GM21526 (cell line): Measurements from ENCODE around the gene GPX4.

Source experiments
- ATAC-seq: cut with Tn5 transposase; IDR thresholded peaks from one replicate; pipeline ENCODE4 v1.9.1; 2021; ENCODE audit warnings: moderate library complexity; ENCODE audit not compliant: unreplicated experiment, low FRiP score

GPX4 gene

DNA sequence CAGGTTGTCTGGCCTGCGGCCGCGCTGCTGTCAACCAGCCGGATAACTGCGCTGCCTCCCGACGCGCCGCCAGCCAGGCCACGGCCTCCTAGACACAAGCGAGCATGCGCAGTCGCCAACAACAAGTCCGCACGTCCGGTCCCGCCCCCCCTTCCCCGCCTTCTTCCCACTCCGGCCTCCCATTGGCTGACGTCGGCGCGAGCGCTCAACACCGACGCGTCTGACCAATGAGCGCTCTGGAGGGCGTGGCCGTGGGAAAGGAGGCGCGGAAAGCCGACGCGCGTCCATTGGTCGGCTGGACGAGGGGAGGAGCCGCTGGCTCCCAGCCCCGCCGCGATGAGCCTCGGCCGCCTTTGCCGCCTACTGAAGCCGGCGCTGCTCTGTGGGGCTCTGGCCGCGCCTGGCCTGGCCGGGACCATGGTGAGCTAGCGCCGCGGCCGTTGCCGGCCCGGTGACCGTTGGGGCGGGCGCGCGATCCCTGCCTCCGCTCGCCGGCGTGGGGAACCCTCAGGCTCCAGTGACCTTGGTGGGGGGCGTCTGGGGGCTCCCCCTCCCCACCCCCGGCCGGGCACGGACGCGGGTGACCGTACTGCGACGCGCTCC, at the start of gene GPX4:
Gene GPX4 (plus strand): TSS at position 287 of the 603 bp plus-strand sequence. CDS start 50 bp downstream, at position 337.
- peak; percentile 65 for ATAC-seq

DNA sequence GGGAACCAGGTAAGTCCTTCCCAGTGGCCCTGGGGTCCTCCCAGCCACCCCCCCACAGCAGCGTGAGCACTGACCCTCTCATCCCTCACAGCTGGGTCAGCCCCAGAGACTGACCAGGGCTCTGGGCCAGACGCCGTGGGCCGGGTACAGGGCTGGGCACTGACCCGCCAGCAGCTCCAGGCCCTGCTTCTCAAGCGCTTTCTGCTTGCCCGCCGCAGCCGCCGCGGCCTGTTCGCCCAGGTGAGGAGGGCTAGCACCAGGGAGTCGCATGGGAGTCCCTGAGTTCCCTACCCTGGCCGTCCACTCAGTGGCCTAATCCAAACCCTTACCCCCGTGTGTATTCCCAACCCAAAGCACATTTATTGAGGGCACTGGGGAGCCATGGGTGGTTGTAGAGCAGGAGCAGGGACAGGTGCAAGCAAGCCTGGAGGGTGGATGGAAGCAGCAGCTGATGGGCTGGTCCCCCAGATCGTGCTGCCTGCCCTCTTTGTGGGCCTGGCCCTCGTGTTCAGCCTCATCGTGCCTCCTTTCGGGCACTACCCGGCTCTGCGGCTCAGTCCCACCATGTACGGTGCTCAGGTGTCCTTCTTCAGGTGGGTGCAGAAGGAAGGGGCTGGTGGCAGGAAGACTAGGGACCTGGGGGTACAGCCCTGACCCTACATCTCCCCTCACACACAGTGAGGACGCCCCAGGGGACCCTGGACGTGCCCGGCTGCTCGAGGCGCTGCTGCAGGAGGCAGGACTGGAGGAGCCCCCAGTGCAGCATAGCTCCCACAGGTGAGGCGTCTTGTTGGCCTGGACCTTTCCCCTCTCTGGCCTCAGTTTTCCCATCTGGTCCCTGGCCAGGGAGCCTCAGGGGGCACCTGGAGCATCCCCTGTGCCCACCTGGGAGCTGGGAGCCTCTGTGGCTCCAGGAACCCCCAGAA, 49.4 kb upstream of the GPX4 start:
- no peak for ATAC-seq

DNA sequence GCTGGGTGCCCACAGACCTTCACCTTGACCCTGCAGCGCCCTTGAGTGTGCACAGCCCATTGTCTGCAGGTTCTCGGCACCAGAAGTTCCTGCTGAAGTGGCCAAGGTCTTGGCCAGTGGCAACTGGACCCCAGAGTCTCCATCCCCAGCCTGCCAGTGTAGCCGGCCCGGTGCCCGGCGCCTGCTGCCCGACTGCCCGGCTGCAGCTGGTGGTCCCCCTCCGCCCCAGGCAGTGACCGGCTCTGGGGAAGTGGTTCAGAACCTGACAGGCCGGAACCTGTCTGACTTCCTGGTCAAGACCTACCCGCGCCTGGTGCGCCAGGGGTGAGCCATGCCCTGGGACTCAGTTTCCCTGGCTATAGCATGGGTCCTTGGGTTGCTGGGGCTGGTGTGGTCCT, 48.8 kb upstream of the GPX4 start:
- no peak for ATAC-seq

DNA sequence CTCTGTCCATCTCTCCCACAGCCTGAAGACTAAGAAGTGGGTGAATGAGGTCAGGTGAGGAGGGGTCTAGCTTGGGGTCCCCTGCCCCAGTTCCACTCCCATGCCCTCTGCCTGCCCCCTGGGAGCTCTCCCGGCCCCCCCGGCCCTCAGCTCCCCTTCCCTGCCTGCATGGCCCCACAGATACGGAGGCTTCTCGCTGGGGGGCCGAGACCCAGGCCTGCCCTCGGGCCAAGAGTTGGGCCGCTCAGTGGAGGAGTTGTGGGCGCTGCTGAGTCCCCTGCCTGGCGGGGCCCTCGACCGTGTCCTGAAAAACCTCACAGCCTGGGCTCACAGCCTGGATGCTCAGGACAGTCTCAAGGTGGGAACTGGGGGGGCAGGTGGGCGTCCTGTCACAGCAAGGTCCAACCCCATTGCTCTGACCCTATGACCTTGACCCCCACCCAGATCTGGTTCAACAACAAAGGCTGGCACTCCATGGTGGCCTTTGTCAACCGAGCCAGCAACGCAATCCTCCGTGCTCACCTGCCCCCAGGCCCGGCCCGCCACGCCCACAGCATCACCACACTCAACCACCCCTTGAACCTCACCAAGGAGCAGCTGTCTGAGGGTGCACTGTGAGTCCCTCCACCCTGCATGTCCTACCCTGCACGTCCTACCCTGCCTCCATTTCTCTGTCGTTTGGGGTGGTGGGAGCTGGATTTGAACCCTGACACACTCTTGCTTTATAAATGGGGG, 47.7 kb upstream of the GPX4 start:
- ATAC-seq = no peak

- ATAC-seq = no peak
Measured at GRCh38 chr19:1057176-1057855, 46.5 kb upstream of the GPX4 start.

DNA sequence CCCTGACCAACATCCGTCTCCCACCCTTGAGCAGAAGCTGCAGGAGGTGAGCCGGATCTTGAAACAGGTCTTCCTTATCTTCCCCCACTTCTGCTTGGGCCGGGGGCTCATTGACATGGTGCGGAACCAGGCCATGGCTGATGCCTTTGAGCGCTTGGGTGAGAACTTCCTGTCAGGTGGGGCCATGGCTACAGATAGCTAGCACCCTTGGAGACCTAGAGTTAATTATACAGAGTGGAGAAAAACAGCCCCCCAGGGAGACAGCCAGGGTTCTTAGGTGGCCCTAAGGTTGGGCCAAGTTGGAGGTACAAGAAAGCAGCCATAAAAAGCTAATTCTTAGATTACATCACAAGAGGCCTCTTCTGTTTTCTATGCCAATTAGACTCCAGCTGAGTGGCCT, 45.7 kb upstream of the GPX4 start:
- ATAC-seq = no peak

DNA sequence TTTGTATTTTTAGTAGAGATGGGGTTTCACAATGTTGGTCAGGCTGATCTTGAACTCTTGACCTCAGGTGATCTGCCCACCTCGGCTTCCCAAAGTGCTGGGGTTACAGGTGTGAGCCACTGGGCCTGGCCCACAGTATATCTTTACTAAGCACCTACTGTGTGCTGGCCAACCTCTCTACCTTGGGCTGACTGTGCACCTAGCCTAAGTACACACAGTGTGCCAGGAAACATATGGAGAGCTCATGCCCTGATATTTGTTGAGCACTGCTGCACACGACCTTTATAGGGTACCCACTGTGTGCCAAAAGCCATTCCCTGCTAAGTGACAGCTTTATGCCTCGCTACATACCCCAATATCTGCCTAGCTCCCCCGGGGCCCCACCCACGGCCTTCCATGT, 43.1 kb upstream of the GPX4 start:
- ATAC-seq = no peak

- no peak for ATAC-seq
Measured at GRCh38 chr19:1061987-1062386, 41.8 kb upstream of the GPX4 start.

DNA sequence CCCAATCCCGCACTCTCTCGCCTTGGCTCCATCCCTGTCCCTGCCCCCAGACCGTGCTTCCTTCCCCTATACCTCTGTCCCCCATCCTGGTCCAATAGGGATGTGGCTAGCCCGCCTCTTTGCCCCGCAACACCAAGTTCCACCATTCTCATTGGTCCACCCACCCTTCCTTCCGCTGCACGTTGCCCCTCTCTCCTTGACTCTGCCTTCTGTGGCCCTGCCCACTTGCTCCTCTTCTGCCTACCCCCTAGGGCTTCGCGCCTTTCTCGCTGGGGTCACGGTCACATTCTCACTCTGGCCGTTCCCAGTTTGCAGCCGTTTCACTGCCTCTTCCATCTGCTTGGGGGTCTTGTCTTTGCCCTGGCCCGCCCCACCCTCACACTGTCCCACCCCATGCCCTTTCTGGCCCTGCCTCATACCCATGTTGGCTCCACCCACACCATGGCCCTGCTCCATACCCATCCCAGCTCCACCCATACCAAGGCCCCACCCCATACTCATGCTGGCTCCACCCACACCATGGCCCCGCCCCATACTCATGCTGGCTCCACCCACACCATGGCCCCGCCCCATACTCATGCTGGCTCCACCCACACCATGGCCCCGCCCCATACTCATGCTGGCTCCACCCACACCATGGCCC, 41.3 kb upstream of the GPX4 start:
- no peak for ATAC-seq

DNA sequence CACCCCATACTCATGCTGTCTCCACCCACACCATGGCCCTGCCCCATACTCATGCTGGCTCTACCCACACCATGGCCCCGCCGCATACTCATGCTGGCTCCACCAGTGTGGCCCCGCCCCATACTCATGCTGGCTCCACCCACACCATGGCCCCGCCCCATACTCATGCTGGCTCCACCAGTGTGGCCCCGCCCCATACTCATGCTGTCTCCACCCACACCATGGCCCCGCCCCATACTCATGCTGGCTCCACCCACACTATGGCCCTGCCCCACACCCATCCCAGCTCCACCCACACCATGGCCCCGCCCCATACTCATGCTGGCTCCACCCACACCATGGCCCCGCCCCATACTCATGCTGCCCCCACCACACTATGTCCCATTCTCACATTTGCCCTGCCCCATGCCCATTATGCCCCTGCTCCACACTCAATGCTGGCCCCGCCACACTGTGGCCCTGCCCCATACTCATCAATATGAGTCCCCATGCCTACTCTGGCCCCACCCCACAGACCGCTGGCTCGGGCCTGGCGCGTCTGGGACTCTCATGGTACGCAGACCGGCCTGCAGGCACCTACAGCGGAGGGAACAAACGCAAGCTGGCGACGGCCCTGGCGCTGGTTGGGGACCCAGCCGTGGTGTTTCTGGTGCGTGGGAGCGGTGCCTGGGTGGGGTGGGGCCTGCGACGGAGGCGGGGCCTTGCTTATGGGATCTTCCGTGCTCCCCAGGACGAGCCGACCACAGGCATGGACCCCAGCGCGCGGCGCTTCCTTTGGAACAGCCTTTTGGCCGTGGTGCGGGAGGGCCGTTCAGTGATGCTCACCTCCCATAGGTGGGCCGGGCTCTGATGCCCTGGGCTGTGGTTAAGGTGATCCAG, 40.5 kb upstream of the GPX4 start:
- ATAC-seq = no peak

DNA sequence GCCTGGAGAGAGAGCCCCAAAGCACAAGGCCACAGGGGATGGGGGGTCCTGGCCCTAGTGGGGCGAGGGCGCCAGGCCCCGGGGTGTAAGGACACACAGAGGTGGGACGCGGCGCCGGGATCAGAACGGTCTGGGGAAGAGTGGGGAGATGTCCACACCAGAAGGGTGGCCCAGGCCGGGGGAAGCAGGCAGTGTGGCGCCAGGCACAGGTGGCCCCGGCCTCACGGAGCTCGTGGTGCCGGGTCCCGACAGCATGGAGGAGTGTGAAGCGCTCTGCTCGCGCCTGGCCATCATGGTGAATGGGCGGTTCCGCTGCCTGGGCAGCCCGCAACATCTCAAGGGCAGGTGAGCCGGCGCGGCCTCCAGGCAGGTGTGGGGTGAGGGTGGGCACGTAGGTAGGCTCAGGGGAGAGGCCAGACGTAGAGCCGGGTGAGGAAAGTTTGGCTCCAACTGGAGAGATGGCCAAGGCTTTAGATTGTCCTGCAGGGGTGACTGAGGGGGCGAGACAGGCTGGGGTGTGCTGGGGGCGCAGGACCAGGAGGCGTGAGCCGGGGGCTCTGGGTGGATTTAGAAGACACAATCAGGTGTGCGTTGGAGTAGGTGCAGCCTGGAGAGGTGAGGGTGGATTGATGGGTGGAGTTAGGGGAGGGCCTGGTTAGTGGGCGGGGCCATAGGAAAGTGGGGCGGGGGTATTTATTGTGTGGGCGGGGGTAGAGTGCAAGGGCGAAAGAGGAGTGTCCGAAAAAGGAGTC, 39.7 kb upstream of the GPX4 start:
- ATAC-seq = no peak

DNA sequence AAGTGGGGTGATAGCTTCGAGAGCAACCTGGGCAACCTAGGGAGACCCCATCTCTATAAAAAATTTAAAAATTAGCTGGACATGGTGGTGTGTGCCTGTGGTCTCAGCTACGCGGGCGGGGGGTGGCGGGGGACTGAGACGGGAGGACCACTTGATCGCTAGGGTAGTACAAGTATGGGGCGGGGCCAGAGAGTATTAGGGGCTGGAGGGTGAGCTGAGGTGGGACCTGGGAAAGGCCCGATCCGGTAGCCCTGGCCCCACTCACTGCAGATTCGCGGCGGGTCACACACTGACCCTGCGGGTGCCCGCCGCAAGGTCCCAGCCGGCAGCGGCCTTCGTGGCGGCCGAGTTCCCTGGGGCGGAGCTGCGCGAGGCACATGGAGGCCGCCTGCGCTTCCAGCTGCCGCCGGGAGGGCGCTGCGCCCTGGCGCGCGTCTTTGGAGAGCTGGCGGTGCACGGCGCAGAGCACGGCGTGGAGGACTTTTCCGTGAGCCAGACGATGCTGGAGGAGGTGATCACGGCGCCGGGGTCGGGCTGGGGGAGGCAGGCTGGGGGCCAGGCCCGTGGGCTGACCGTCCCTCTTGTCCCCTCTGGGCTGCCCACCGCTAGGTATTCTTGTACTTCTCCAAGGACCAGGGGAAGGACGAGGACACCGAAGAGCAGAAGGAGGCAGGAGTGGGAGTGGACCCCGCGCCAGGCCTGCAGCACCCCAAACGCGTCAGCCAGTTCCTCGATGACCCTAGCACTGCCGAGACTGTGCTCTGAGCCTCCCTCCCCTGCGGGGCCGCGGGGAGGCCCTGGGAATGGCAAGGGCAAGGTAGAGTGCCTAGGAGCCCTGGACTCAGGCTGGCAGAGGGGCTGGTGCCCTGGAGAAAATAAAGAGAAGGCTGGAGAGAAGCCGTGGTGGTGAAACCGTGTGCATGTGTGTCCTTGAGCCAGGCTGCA, 38.9 kb upstream of the GPX4 start:
- ATAC-seq = no peak

DNA sequence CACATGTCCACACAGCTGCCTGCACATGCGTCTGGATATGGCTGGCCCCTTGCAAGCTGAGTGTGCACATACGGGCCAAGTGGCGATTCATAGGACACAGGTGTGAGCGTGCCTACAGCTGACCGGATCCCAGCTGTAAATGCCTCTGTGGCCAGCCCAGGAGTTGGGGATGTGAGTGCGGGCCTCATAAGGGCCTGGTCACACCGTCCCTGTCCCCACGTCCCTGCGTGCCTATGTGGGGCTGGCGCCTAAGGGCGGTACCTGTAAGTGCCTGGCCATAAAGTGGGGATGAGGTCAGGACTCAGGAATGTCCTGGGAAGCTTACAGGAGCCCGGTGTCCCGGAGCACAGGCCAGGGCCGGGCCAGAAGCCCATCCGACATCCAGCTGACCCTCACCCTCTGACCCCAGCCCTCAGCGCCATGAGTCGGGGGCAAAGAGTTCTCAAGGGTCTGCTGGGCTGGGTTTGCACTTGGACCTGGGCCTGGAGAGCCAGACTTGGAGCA, 38.1 kb upstream of the GPX4 start:
- no peak for ATAC-seq

DNA sequence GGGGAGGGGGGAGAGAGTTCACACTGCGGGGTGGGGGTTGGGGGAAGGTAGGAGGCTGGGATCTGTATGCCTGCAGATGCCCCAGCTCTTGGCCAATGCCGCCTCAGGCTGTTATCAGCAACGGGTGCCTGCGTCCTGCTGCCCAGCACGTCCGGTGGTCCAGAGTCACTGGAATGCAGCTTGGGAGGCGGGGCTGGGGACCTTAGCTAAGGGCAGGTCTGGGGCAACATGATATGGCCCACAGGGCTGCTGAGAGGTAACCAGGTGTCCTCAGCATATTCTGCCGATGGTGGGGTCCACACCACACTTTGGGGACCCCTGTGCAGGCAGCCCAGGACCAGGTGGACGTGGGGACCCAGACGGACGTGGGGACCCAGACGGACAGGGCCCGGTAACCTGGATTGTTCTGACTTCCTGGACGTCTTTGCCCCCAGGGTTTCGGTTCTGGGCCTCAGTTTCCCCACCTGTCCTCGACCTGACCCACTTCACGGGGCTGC, 37.5 kb upstream of the GPX4 start:
- ATAC-seq = no peak

DNA sequence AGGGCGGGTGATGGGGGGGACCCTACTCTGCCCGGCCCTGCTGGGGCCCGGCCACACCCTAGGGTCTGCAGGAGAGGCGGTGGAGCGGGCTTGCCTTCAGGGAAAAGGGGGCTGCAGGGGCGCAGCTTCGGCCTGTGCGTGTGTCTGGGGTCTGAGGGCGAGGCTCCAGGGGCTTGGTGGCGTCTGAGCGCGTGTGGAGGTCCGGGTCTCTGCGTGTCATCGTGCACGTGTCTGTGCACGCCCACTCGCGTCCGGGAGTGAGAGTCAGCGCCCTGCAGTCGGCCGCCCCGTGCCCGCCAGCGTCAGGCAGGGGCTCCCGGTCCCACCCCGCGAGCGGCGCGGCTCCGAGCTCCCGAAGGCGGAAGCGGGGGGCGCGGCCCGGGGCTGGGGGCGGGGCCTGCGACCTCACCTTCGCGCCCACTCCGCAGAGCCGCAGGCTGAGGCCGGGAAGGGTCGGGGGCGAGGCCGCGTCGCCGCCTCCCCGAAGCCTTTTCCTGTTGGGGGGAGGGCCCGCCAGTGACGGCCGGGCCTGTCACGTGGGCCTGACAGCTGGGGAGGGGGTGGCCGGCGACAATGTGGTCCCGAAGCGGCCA, 37.0 kb upstream of the GPX4 start, which contains the start of gene ARHGAP45:
Gene ARHGAP45 (plus strand): TSS at position 420 of the 593 bp plus-strand sequence. CDS start 239 bp downstream, outside the sequence.
- ATAC-seq = no peak

DNA sequence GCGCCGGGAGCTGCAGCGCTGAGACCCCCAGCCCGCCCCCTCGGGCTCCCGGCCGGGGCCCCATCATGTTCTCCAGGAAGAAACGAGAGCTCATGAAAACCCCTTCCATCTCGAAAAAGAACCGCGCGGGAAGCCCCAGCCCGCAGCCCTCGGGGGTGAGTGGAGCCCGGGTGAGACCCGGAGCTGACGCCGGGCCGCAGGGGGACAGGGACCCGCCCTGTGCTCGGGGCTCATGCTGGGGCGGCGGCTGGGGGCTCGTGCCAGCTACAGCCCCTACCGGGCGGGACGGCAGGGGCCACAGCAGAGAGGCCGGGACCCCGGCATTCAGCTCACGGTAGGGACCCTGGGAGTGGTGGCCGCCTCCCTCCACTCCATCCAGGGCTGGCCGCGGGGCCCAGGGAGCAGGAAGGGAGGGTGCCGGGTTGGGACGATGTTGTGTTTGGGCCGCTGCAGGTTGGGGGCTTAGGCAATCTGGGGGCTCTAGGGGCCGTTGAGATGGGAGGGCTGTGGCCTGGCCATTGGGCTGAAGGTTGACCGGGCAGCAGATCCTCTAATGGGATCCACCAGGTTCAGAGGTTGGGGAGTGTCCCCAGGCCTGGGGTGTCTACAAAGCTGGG, 36.3 kb upstream of the GPX4 start:
- no peak for ATAC-seq
